OCI-LY3 (cell line): Measurements from ENCODE around the gene CTNND2.

Source experiments
- H2AFZ ChIP-seq: fragments of 200-600, 300-600 bp; shearing (Covaris generic); 2 replicates; pipeline ENCODE4 v1.6.0; 2014; ENCODE audit warnings: antibody characterized with exemption, low read depth, low read length
- H3K27ac ChIP-seq: fragments of 200-600, 300-600 bp; sonication (generic); 2 replicates; pipeline ENCODE4 v1.5.1; 2014; ENCODE audit warnings: mild to moderate bottlenecking, low read length, moderate library complexity, mixed read lengths
- H3K27me3 ChIP-seq: fragments of 200-600, 300-600 bp; sonication (generic); 2 replicates; pipeline ENCODE4 v1.6.1; 2014; ENCODE audit warnings: low read depth, low read length, mixed read lengths
- H3K36me3 ChIP-seq: fragments of 200-600, 300-600 bp; sonication (generic); replicated peaks from 2 replicates; pipeline ENCODE3; 2014; ENCODE audit warnings: low read depth, low read length, mixed read lengths
- H3K4me1 ChIP-seq: fragments of 300-600, 200-600 bp; sonication (generic); 2 replicates; pipeline ENCODE4 v1.6.1; 2014; ENCODE audit warnings: low read length, mixed read lengths
- H3K4me2 ChIP-seq: fragments of 200-600, 300-600 bp; sonication (generic); 2 replicates; pipeline ENCODE4 v1.6.1; 2014; ENCODE audit warnings: low read length, mixed read lengths
- H3K4me3 ChIP-seq: fragments of 300-600, 200-600 bp; sonication (generic); 2 replicates; pipeline ENCODE4 v1.5.1; 2014; ENCODE audit warnings: antibody characterized with exemption, mild to moderate bottlenecking, low read length, moderate library complexity
- H3K79me2 ChIP-seq: fragments of 300-600, 200-600 bp; shearing (Covaris generic); 2 replicates; pipeline ENCODE4 v1.6.1; 2014; ENCODE audit warnings: mild to moderate bottlenecking, low read length, mixed read lengths
- H3K9ac ChIP-seq: fragments of 300-600, 200-600 bp; shearing (Covaris generic); 2 replicates; pipeline ENCODE4 v1.6.0; 2014; ENCODE audit warnings: mild to moderate bottlenecking, low read length, moderate library complexity
- H3K9me3 ChIP-seq: fragments of 200-600, 300-600 bp; shearing (Covaris generic); 2 replicates; pipeline ENCODE4 v1.6.1; 2014; ENCODE audit warnings: low read length, mixed read lengths; ENCODE audit not compliant: insufficient read depth
- H4K20me1 ChIP-seq: fragments of 200-600, 300-600 bp; sonication (generic); 2 replicates; pipeline ENCODE4 v1.6.1; 2016; ENCODE audit warnings: low read length, mixed read lengths; ENCODE audit not compliant: insufficient read depth
- EZH2phosphoT487 ChIP-seq: fragments of 200-600 bp; shearing (Covaris generic); IDR thresholded peaks from 2 replicates; pipeline ENCODE4 v1.6.1; 2018; ENCODE audit warnings: antibody characterized with exemption, mixed run types, low read depth
- TF ChIP-seq, protein P1 (sequence below): fragments of 200-600, 300-600 bp; sonication (generic); IDR thresholded peaks from 2 replicates; pipeline ENCODE4 v1.5.1; 2014; ENCODE audit warnings: antibody characterized with exemption, low read length, low read depth

CTNND2 gene

DNA sequence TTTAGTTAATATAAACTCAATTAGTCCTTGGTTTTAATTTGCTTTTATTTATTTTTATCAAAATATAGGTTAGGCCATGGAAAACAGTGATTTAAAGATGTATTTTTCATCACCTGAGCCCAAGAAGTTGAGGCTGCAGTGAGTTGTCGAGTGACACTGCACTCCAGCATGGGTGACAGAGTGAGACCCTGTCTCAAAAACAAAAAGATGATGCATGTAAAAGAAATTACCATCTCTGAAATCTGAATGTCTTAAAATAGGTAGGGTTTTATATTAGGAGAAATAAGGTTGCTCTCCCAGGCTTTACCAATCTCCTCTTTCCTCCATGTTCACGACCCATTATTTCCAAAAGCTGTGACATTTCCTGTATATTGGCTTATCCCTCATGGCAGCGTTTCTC, 980.9 kb downstream of the CTNND2 start:
- Histone ChIP-seq H3K36me3 (no peaks in the 10 kb centered on the region), H3K27me3 (no peaks in the 10 kb centered on the region), H3K4me2 (no peak overlapping the region), H3K79me2 (no peaks in the 10 kb centered on the region), H3K9ac (no peak overlapping the region), H2AFZ (no peak overlapping the region), H3K4me1 (no peaks in the 10 kb centered on the region), H4K20me1 (no peaks in the 10 kb centered on the region), H3K4me3 (no peak overlapping the region), H3K9me3 (no peaks in the 10 kb centered on the region), H3K27ac (no peak overlapping the region)
- TF ChIP-seq, protein P1, sequence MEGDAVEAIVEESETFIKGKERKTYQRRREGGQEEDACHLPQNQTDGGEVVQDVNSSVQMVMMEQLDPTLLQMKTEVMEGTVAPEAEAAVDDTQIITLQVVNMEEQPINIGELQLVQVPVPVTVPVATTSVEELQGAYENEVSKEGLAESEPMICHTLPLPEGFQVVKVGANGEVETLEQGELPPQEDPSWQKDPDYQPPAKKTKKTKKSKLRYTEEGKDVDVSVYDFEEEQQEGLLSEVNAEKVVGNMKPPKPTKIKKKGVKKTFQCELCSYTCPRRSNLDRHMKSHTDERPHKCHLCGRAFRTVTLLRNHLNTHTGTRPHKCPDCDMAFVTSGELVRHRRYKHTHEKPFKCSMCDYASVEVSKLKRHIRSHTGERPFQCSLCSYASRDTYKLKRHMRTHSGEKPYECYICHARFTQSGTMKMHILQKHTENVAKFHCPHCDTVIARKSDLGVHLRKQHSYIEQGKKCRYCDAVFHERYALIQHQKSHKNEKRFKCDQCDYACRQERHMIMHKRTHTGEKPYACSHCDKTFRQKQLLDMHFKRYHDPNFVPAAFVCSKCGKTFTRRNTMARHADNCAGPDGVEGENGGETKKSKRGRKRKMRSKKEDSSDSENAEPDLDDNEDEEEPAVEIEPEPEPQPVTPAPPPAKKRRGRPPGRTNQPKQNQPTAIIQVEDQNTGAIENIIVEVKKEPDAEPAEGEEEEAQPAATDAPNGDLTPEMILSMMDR, result no peak
- TF ChIP-seq EZH2phosphoT487, result no peak
